IMR-90 (cell line): ENCODE results near the gene KIF1B. TPM values are rescaled to one million over a fixed set of nuclear protein-coding genes. Genes with fewer than 3 reads are reported as not detected.

ENCODE experiments used
- ATAC-seq: fragments of 200-7000 bp; cut with Tn5 transposase; 2 replicates; pipeline ENCODE4 v1.9.1; 2020; ENCODE audit warnings: low read depth, mild to moderate bottlenecking, moderate library complexity
- BruUV-seq: library from RNA; stranded (reverse); fragments of 400-500 nt; replicated peaks from 2 replicates; lab custom pipeline; 2021; lab: Mats Ljungman, UMichigan
- CTCF ChIA-PET: fragments of 300-600 bp; formaldehyde crosslinking; extraction: SDS; loops from one replicate; lab custom pipeline; 2021; ENCODE audit warnings: antibody characterized with exemption; lab: Yijun Ruan, JAX
- POLR2A ChIA-PET: fragments of 300-600 bp; sonication (Branson Sonifier 250); formaldehyde crosslinking; loops from one replicate; lab custom pipeline; 2022; ENCODE audit warnings: antibody characterized with exemption; ENCODE audit not compliant: unreplicated experiment; lab: Charles Lee
- DNase-seq: peaks from one replicate; pipeline ENCODE4 v3.0.0; 2013
- H2AFZ ChIP-seq: replicated peaks from 2 replicates; pipeline ENCODE3; 2013; ENCODE audit warnings: low read length, mild to moderate bottlenecking; ENCODE audit not compliant: poor library complexity
- H2AK5ac ChIP-seq: 2 replicates; pipeline ENCODE4 v1.6.1; 2013; ENCODE audit warnings: low read depth, low read length, inconsistent platforms
- H2AK9ac ChIP-seq: replicated peaks from 2 replicates; pipeline ENCODE3; 2013; ENCODE audit warnings: mild to moderate bottlenecking, low read depth, low read length, moderate library complexity; ENCODE audit not compliant: poor library complexity
- H2BK120ac ChIP-seq: 2 replicates; pipeline ENCODE4 v1.6.1; 2013; ENCODE audit warnings: low read depth, low read length, inconsistent platforms
- H2BK15ac ChIP-seq: 3 replicates; pipeline ENCODE4 v1.6.1; 2013; ENCODE audit warnings: low read depth, low read length, inconsistent platforms
- H2BK20ac ChIP-seq: 2 replicates; pipeline ENCODE4 v1.6.1; 2013; ENCODE audit warnings: low read depth, mild to moderate bottlenecking, inconsistent platforms, low read length, moderate library complexity
- H2BK5ac ChIP-seq: 2 replicates; pipeline ENCODE4 v1.6.1; 2013; ENCODE audit warnings: mild to moderate bottlenecking, low read depth, low read length, inconsistent platforms; ENCODE audit not compliant: poor library complexity, severe bottlenecking
- H3K14ac ChIP-seq: replicated peaks from 2 replicates; pipeline ENCODE4 v1.6.1; 2013; ENCODE audit warnings: low read depth, low read length, inconsistent platforms
- H3K18ac ChIP-seq: 2 replicates; pipeline ENCODE4 v1.6.1; 2013; ENCODE audit warnings: low read depth, low read length, control low read depth
- H3K23ac ChIP-seq: 2 replicates; pipeline ENCODE4 v1.6.1; 2013; ENCODE audit warnings: low read depth, low read length, inconsistent platforms
- H3K27ac ChIP-seq: 2 replicates; pipeline ENCODE4 v1.5.1; 2013; ENCODE audit warnings: mild to moderate bottlenecking, control low read depth, low read length; ENCODE audit not compliant: insufficient read depth
- H3K27me3 ChIP-seq: 2 replicates; pipeline ENCODE4 v1.6.1; 2013; ENCODE audit warnings: low read length; ENCODE audit not compliant: control insufficient read depth, insufficient read depth
- H3K36me3 ChIP-seq: 2 replicates; pipeline ENCODE4 v1.6.1; 2013; ENCODE audit warnings: low read length, mixed read lengths; ENCODE audit not compliant: control insufficient read depth, insufficient read depth
- H3K4ac ChIP-seq: 2 replicates; pipeline ENCODE4 v1.6.1; 2013; ENCODE audit warnings: low read depth, low read length, inconsistent platforms
- H3K4me1 ChIP-seq: 2 replicates; pipeline ENCODE4 v1.6.1; 2013; ENCODE audit warnings: low read length, mixed read lengths; ENCODE audit not compliant: control insufficient read depth, insufficient read depth
- H3K4me2 ChIP-seq: 2 replicates; pipeline ENCODE4 v1.6.1; 2013; ENCODE audit warnings: low read depth, mild to moderate bottlenecking, control low read depth, low read length, moderate library complexity
- H3K4me3 ChIP-seq: 2 replicates; pipeline ENCODE4 v1.5.1; 2013; ENCODE audit warnings: low read depth, mild to moderate bottlenecking, control low read depth, low read length, moderate library complexity; ENCODE audit not compliant: insufficient read depth
- H3K56ac ChIP-seq: 2 replicates; pipeline ENCODE4 v1.6.1; 2013; ENCODE audit warnings: low read length, inconsistent platforms; ENCODE audit not compliant: insufficient read depth; ENCODE audit errors: extremely low read depth
- H3K79me1 ChIP-seq, 2 experiments: 2 replicates each; pipeline ENCODE4 v1.6.1; 2013; ENCODE audit warnings: low read length in 2 of 2, inconsistent platforms in 1 of 2, low read depth in 1 of 2
- H3K9ac ChIP-seq: 2 replicates; pipeline ENCODE4 v1.6.1; 2013; ENCODE audit warnings: low read depth, low read length, control low read depth
- H3K9me1 ChIP-seq: 2 replicates; pipeline ENCODE4 v1.6.1; 2013; ENCODE audit warnings: low read length, inconsistent platforms; ENCODE audit not compliant: insufficient read depth
- H3K9me3 ChIP-seq: 2 replicates; pipeline ENCODE4 v1.6.1; 2013; ENCODE audit warnings: low read length; ENCODE audit not compliant: control insufficient read depth, insufficient read depth
- H4K20me1 ChIP-seq: 2 replicates; pipeline ENCODE4 v1.6.1; 2013; ENCODE audit warnings: low read length, inconsistent platforms; ENCODE audit not compliant: insufficient read depth
- H4K5ac ChIP-seq: 2 replicates; pipeline ENCODE4 v1.6.1; 2013; ENCODE audit warnings: mild to moderate bottlenecking, low read depth, low read length, control low read depth
- H4K8ac ChIP-seq, 2 experiments: 2 replicates each; pipeline ENCODE4 v1.6.1; 2013; ENCODE audit warnings: low read depth in 2 of 2, low read length in 2 of 2, control low read depth in 1 of 2, inconsistent platforms in 1 of 2
- H4K91ac ChIP-seq: 2 replicates; pipeline ENCODE4 v1.6.1; 2013; ENCODE audit warnings: low read depth, low read length, inconsistent platforms; ENCODE audit not compliant: insufficient read depth
- ELK1 ChIP-seq: fragments of 150-350 bp; IDR thresholded peaks from 2 replicates; pipeline ENCODE4 v1.6.1; 2016; ENCODE audit warnings: low read depth, mild to moderate bottlenecking, low read length, moderate library complexity, borderline replicate concordance
- MXI1 ChIP-seq: IDR thresholded peaks from 2 replicates; pipeline ENCODE4 v1.6.1; 2012; ENCODE audit warnings: low read depth, mild to moderate bottlenecking, low read length, moderate library complexity, borderline replicate concordance
- POLR2A ChIP-seq: IDR thresholded peaks from 2 replicates; pipeline ENCODE4 v1.6.1; 2012; ENCODE audit warnings: mild to moderate bottlenecking, low read depth, low read length
- RAD21 ChIP-seq: IDR thresholded peaks from 2 replicates; pipeline ENCODE4 v1.6.1; 2012; ENCODE audit warnings: low read length, improper control_type of control experiment
- RCOR1 ChIP-seq: IDR thresholded peaks from 2 replicates; pipeline ENCODE4 v1.6.1; 2012; ENCODE audit warnings: mild to moderate bottlenecking, low read length, improper control_type of control experiment; ENCODE audit not compliant: insufficient replicate concordance
- WGBS, 2 experiments: methylation state at CpG; one replicate each; pipeline versions ENCODE4 v1.1.5 to v1.1.7; 2013; ENCODE audit warnings: missing lambda C conversion rate in 2 of 2; ENCODE audit not compliant: insufficient read length in 1 of 2; ENCODE audit errors: extremely low coverage in 2 of 2; 5-methylcytosine and 5-hydroxymethylcytosine counted together
- dilution Hi-C: fragments of 300-500 bp; cut with HindIII; formaldehyde crosslinking; loops from one replicate; pipeline ENCODE4 v1.14.3; 2018; ENCODE audit warnings: low sequenced_read_pairs; ENCODE audit not compliant: unreplicated experiment
- in situ Hi-C: fragments of 300-500 bp; cut with MboI; formaldehyde crosslinking; loops from 3 replicates; pipeline ENCODE4 v1.14.3; 2019; ENCODE audit warnings: low sequenced_read_pairs, inconsistent platforms, mixed read lengths
- intact Hi-C: fragments of 100-400 bp; cut with micrococcal nuclease; formaldehyde crosslinking; loops from 2 replicates; pipeline ENCODE4 v1.10.0; 2022
- polyA plus RNA-seq, 3 experiments: library from polyadenylated mRNA; depleted of rRNA; stranded (reverse); fragments of >200 nt; gene quantifications; 2 replicates each; pipeline ENCODE4 v1.2.3, GENCODE V29; 2012; ENCODE audit warnings: low replicate concordance in 1 of 3
- total RNA-seq: library from RNA; depleted of rRNA; stranded (reverse); fragments of >200 nt; gene quantifications from 2 replicates; pipeline ENCODE4 v1.2.3, GENCODE V29; 2012

Gene KIF1B
- total and polyA plus RNA-seq, 2 of the 4 experiments (the other 2 are of a cell fraction), result 13.0 to 21.1 TPM

- peak overlapping the region; percentile 5; the same call in 1 of the 2 replicates for H3K56ac ChIP-seq
- dilution Hi-C loops, result no loop called here
These were observed 1.5 kb downstream of the KIF1B start for GRCh38 chr1:10211805-10212410.

More at GRCh38 chr1:10211805-10212410, 1.5 kb downstream of the KIF1B start:
- Histone ChIP-seq H2BK20ac (no peak overlapping the region), H3K27me3 (no peaks in the 10 kb centered on the region), H4K91ac (peak overlapping the region; percentile 3; the same call in 1 of the 2 replicates), H3K9me1 (peaks cover 9% of the 10 kb centered on the region; the same call in 1 of the 2 replicates), H2AK5ac (peak overlapping the region; percentile 53), H3K27ac (peak overlapping the region; percentile 95), H3K9ac (peak overlapping the region; percentile 95), H2BK5ac (peak overlapping the region; percentile 87), H3K4me3 (peak overlapping the region; percentile 72), H3K4me1 (peaks cover 8% of the 10 kb centered on the region), H3K79me1 (peaks cover 0 to 37% of the 10 kb centered on the region in 2 experiments; a peak in 2 of 4 replicates), H2BK15ac (no peak overlapping the region), H4K5ac (no peak overlapping the region), H3K4ac (peak overlapping the region; percentile 97), H4K8ac (0 out of 4 replicates have a peak overlapping the region, but pooled peaks of 1 of the 2 experiments have one; percentile 19), H3K9me3 (no peaks in the 10 kb centered on the region), H3K14ac (peak overlapping the region; percentile 49; the same call in 1 of the 2 replicates), H3K36me3 (no peaks in the 10 kb centered on the region), H2AFZ (peak overlapping the region; percentile 96), H2AK9ac (peak overlapping the region; percentile 13), H3K4me2 (peak overlapping the region; percentile 78), H3K18ac (peak overlapping the region; percentile 1; the same call in 1 of the 2 replicates), H2BK120ac (no peak overlapping the region), H3K23ac (peak overlapping the region; percentile 98), H4K20me1 (peaks cover 45% of the 10 kb centered on the region)
- peak; percentile 1; the same call in 1 of the 2 replicates for ATAC-seq
- BruUV-seq, result TSS peak; percentile 29
- intact Hi-C loops, result loop anchor here (1.0 to 5.0 kb wide), 4 partner anchors 41 to 270 kb away; partner anchors contain the start of genes LZIC, NMNAT1 and UBE4B
- CTCF ChIA-PET, result no interaction called here
- TF ChIP-seq RAD21 (0 out of 2 replicates have a peak, but pooled peaks have one; percentile 8), ELK1 (no peak), POLR2A (no peak), MXI1 (0 out of 2 replicates have a peak, but pooled peaks have one; percentile 13), RCOR1 (no peak)
- POLR2A ChIA-PET, result no interaction called here
- WGBS, 2 experiments, result 0% methylated on average over 4 of the region's 11 CpGs; no CpG with 5 or more reads in 1 of the 2 experiments
- in situ Hi-C loops, result no loop called here
- DNase-seq, result no peak
